SK-N-MC (cell line): Measurements from ENCODE around the gene TMC1.

Source experiments
- DNase-seq: peaks from one replicate; pipeline ENCODE4 v3.0.0-alpha.2; 2011; ENCODE audit warnings: low read depth, low spot score
- H3K27ac ChIP-seq: fragments of 200-600 bp; sonication (generic); 2 replicates; pipeline ENCODE4 v1.5.1; 2016; ENCODE audit warnings: mixed run types
- H3K36me3 ChIP-seq: fragments of 200-600 bp; sonication (generic); 2 replicates; pipeline ENCODE4 v1.6.1; 2017; ENCODE audit warnings: antibody characterized with exemption, low read length, mixed read lengths; ENCODE audit not compliant: insufficient read depth
- H3K4me3 ChIP-seq: fragments of 200-600 bp; sonication (generic); 2 replicates; pipeline ENCODE4 v1.5.1; 2016
- H3K9ac ChIP-seq: fragments of 200-600 bp; sonication (generic); 2 replicates; pipeline ENCODE4 v1.8.0; 2017; ENCODE audit warnings: mixed run types, mixed read lengths; ENCODE audit not compliant: insufficient read length
- H3K9me3 ChIP-seq: fragments of 200-600 bp; sonication (generic); 2 replicates; pipeline ENCODE4 v1.6.1; 2017; ENCODE audit warnings: low read depth, mild to moderate bottlenecking, antibody characterized with exemption, low read length, moderate library complexity, mixed read lengths
- EZH2 ChIP-seq: fragments of 200-600 bp; sonication (generic); IDR thresholded peaks from one replicate; pipeline ENCODE4 v1.6.1; 2017; ENCODE audit warnings: antibody characterized with exemption
- FOXP2 ChIP-seq: optimal IDR thresholded peaks from 2 replicates; pipeline ENCODE3; 2011; ENCODE audit warnings: mild to moderate bottlenecking, moderate library complexity; ENCODE audit not compliant: insufficient read depth; ENCODE audit errors: extremely low read length, control extremely low read depth
- POLR2AphosphoS5 ChIP-seq: IDR thresholded peaks from 2 replicates; pipeline ENCODE4 v1.6.1; 2012; ENCODE audit warnings: mild to moderate bottlenecking, low read depth, low read length, borderline replicate concordance

The TMC1 gene

DNA sequence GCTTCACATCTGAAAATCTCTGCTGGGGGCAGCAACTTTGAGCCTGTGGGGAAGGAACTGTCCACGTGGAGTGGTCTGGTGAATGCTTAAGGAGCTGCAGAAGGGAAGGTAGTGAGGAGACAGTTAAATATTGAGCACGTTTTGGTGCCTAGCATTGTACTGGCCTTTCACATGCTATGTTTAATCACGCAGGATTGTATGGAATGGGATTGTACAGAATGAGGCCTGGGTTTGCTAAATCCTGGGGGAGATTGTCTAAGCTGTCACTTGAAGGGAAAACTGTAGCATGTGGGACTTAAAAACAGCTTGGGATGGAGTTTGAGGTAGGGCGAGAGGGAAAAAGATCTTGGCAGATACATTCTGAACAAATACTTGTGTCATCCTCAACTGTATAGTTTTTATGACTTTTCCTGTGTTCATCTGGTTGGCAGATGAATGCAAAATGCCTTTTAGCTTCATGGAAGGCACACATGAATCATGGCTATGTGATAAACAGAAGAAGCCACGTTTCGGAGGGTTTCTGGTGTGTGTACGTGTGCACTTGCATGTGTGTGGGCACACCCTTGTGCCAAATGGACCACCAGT, 106.6 kb downstream of the TMC1 start:
- H3K9me3 ChIP-seq, result no peaks in the 10 kb centered on the region
- H3K4me3 ChIP-seq, result no peak overlapping the region
- H3K36me3 ChIP-seq, result no peaks in the 10 kb centered on the region
- no peak overlapping the region for H3K9ac ChIP-seq
- H3K27ac ChIP-seq, result no peak overlapping the region
- no peak for DNase-seq
- TF ChIP-seq EZH2 (no peak), POLR2AphosphoS5 (no peak), FOXP2 (no peak)

DNA sequence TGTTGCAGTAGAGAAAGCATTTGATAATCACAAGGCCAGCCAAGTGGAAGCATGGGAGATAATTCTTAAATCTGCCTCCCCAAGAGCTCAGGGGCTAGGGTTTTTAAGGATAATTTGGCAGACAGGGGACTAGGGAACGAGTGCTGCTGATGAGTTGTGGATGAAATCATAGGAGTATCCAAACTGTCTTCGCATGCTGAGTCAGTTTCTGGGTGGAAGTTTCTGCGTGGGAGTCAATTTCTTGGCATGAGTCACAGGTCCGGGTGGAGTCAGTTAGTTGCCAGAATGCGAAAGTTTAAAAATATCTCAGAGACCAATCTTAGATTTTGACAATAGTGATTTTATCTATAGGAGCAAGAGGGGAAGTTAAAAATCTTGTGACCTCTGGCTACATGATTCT, 112.6 kb downstream of the TMC1 start:
- TF ChIP-seq FOXP2, result no peak
- TF ChIP-seq POLR2AphosphoS5, result no peak
- TF ChIP-seq EZH2, result no peak
- H3K36me3 ChIP-seq, result no peaks in the 10 kb centered on the region
- no peak overlapping the region for H3K4me3 ChIP-seq
- no peak for DNase-seq
- H3K27ac ChIP-seq, result no peak overlapping the region
- H3K9me3 ChIP-seq, result peaks cover 6% of the 10 kb centered on the region; the same call in 1 of the 2 replicates
- H3K9ac ChIP-seq, result no peak overlapping the region

DNA sequence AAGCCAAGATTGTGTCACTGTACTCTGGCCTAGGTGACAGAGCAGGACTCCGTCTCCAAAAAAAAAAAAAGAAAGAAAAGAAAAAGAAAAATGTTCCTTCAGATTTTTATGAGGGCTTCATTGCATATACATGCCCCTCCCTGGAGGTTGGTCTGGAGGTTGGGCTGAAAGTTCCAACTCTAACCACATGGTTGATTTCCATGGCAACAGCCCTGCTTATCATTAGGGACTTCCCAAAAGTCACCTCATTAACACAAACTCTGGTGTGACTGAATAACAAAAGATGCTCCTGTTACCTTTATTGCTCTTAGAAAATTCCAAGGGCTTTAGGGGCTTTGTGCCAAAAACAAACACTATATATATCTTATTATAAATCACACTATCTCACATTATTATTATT, 113.8 kb downstream of the TMC1 start:
- H3K4me3 ChIP-seq, result no peak overlapping the region
- H3K27ac ChIP-seq, result no peak overlapping the region
- H3K9ac ChIP-seq, result no peak overlapping the region
- H3K36me3 ChIP-seq, result no peaks in the 10 kb centered on the region
- TF ChIP-seq FOXP2 (no peak), EZH2 (no peak), POLR2AphosphoS5 (no peak)
- peaks cover 6% of the 10 kb centered on the region; the same call in 1 of the 2 replicates for H3K9me3 ChIP-seq
- no peak for DNase-seq

DNA sequence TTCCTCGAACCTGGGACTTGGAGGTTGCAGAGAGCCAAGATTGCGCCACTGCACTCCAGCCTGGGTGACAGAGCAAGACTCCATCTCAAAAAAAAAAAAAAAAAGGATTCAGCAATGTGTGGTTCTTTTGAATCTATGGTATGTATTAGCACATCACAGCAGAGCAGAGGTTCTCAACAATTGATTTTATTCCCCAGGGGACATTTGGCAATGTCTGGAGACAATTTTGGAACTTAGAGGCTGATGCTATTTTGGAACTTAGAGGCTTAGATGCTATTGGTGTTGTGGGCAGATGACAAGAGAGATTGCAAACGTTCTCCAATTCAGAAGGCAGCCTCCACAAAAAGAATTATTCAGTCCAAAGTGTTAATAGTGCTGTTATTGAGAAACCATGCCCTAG, 115.2 kb downstream of the TMC1 start:
- Histone ChIP-seq H3K27ac (no peak overlapping the region), H3K4me3 (no peak overlapping the region), H3K36me3 (no peaks in the 10 kb centered on the region), H3K9me3 (peaks cover 6% of the 10 kb centered on the region; the same call in 1 of the 2 replicates), H3K9ac (no peak overlapping the region)
- TF ChIP-seq POLR2AphosphoS5, result no peak
- no peak for TF ChIP-seq EZH2
- TF ChIP-seq FOXP2, result no peak
- DNase-seq, result no peak

DNA sequence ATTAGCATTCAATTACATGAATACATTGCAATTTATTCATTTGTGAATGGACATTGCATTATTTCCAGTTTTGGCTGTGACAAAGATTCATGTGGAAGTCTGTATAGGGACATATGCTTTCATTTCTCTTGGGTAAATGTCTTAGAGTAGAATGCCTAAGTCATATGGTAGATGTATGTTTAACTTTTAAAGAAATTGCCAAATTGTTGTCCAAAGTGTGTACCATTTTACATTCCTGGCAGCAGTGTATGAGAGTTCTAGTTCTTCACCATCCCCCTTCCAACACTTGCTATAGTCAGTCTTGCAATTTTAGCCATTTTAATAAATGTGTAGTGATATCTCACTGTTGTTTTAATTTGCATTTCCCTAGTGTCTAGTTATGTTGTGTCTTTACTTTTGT, 122.2 kb downstream of the TMC1 start:
- Histone ChIP-seq H3K9ac (no peak overlapping the region), H3K36me3 (no peaks in the 10 kb centered on the region), H3K4me3 (no peak overlapping the region), H3K9me3 (no peaks in the 10 kb centered on the region), H3K27ac (no peak overlapping the region)
- no peak for DNase-seq
- TF ChIP-seq POLR2AphosphoS5, result no peak
- no peak for TF ChIP-seq EZH2
- TF ChIP-seq FOXP2, result no peak

DNA sequence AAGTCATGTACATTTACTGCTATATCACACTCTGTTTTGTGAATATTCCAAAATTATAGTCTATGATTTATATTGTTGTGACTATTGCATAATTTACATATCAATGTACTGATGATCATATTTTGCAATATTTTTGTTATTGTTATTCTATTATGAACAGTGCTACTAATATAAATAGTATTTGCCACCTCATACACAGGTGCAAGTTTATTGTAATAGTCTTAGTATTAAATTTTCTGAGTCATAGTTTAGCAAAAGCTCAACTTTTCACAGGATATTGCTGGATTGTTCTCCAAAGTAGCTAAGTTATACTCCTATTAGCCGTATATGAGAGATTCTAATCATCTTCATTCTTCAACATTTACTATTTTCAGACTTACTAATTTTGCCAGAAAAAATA, 124.7 kb downstream of the TMC1 start:
- no peaks in the 10 kb centered on the region for H3K9me3 ChIP-seq
- DNase-seq, result no peak
- H3K9ac ChIP-seq, result no peak overlapping the region
- TF ChIP-seq FOXP2, result no peak
- no peak for TF ChIP-seq POLR2AphosphoS5
- no peak for TF ChIP-seq EZH2
- H3K36me3 ChIP-seq, result no peaks in the 10 kb centered on the region
- H3K4me3 ChIP-seq, result no peak overlapping the region
- no peak overlapping the region for H3K27ac ChIP-seq

DNA sequence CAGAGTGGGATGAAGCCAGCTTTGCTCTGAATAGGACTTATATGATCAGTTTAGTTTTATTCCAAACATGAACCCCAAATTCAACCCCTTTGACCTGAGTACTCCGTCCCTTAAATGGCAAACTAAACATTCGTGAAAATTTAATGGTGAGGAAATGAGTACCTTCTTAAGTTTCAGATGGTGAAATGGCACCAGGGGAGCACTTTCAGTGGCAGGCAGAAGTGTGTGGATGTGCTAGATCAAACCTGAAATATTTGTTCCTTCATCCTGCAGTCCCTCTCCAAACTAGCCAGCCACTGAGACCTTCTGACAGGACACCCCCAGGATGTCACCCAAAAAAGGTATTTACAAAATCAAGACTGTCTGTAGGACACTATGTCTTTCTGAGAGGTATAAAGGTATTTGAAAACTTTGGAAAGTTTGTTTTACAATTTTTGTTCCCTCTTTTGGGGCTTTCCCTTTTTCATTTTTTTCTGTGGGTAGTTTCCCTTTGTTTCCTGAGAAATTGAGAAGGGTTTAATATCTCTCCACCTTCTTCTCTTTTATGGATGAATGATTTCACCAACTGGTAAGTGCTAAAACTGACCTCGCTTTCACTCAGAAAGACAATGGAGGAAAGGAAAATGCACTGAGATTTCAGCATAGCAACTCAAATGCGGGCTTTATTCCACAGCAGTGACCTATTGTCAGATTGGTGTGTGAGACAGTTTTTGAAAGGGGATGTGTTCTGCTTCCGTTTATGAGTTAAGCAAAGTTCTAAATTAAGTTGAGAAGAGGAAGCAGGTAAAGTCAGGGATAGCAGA, 127.1 kb downstream of the TMC1 start:
- no peak overlapping the region for H3K4me3 ChIP-seq
- no peaks in the 10 kb centered on the region for H3K9me3 ChIP-seq
- TF ChIP-seq FOXP2 (no peak), POLR2AphosphoS5 (no peak), EZH2 (no peak)
- H3K27ac ChIP-seq, result no peak overlapping the region
- H3K9ac ChIP-seq, result no peak overlapping the region
- DNase-seq, result no peak
- H3K36me3 ChIP-seq, result no peaks in the 10 kb centered on the region

DNA sequence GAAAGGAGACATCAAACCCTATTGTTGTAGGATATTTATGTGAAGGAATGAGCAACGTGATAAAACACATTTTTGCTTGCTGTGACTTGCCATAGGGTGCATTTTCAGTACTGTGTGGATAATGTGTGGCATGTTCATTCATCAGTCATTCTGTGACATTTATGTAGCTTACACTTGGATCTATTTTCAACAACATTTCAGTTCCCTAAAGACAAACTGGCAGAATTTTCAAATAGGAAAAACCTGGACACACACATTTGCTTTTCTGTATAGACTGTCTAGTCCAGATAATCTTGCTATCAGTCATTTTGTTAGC, 127.7 kb downstream of the TMC1 start:
- Histone ChIP-seq H3K27ac (no peak overlapping the region), H3K4me3 (no peak overlapping the region), H3K9me3 (no peaks in the 10 kb centered on the region), H3K9ac (no peak overlapping the region), H3K36me3 (no peaks in the 10 kb centered on the region)
- DNase-seq, result no peak
- TF ChIP-seq FOXP2, result no peak
